ENCODE measurements around the gene SLC6A15.
A peak's percentile ranks its signal among the peaks of the same experiment; 100 is the strongest.

SLC6A15 gene

GRCh38 chr12:84856156-84856900 lies 56.3 kb downstream of the SLC6A15 start:
- H3K9ac ChIP-seq (ENCODE audit: low read depth, low read length, poor library complexity, severe bottlenecking), result no peak overlapping the region
- no peak overlapping the region for H2AFZ ChIP-seq (ENCODE audit: low read length)
- no peak overlapping the region for H3K4me3 ChIP-seq (ENCODE audit: low read length, poor library complexity, severe bottlenecking)
- no peak overlapping the region for H3K4me2 ChIP-seq (ENCODE audit: low read depth, low read length, poor library complexity, severe bottlenecking)
- H3K27me3 ChIP-seq (ENCODE audit: insufficient read depth, low read length, poor library complexity, severe bottlenecking), result no peaks in the 10 kb centered on the region
- H3K79me2 ChIP-seq (ENCODE audit: insufficient read depth, low read length), result no peaks in the 10 kb centered on the region
- H3K4me1 ChIP-seq (ENCODE audit: insufficient read depth, low read length, poor library complexity, severe bottlenecking), result no peaks in the 10 kb centered on the region
- H3F3A ChIP-seq (ENCODE audit: low read depth), result no peaks in the 10 kb centered on the region
- H3K36me3 ChIP-seq (ENCODE audit: insufficient read depth, low read length), result no peaks in the 10 kb centered on the region
- no peaks in the 10 kb centered on the region for H3K9me2 ChIP-seq (replicated peaks; ENCODE audit: low read depth, low read length)
- H3K9me3 ChIP-seq (ENCODE audit: insufficient read depth, low read depth, low read length), result no peaks in the 10 kb centered on the region
- TF ChIP-seq EZH2phosphoT487 (IDR thresholded peaks at IDR 0.05; ENCODE audit: borderline replicate concordance), result no peak
- TF ChIP-seq, protein P1, sequence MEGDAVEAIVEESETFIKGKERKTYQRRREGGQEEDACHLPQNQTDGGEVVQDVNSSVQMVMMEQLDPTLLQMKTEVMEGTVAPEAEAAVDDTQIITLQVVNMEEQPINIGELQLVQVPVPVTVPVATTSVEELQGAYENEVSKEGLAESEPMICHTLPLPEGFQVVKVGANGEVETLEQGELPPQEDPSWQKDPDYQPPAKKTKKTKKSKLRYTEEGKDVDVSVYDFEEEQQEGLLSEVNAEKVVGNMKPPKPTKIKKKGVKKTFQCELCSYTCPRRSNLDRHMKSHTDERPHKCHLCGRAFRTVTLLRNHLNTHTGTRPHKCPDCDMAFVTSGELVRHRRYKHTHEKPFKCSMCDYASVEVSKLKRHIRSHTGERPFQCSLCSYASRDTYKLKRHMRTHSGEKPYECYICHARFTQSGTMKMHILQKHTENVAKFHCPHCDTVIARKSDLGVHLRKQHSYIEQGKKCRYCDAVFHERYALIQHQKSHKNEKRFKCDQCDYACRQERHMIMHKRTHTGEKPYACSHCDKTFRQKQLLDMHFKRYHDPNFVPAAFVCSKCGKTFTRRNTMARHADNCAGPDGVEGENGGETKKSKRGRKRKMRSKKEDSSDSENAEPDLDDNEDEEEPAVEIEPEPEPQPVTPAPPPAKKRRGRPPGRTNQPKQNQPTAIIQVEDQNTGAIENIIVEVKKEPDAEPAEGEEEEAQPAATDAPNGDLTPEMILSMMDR (conservative IDR thresholded peaks at IDR 0.05; ENCODE audit: low read length), result no peak
- no peaks in the 10 kb centered on the region for H4K20me1 ChIP-seq (ENCODE audit: insufficient read depth, low read length, poor library complexity, severe bottlenecking)

DNA sequence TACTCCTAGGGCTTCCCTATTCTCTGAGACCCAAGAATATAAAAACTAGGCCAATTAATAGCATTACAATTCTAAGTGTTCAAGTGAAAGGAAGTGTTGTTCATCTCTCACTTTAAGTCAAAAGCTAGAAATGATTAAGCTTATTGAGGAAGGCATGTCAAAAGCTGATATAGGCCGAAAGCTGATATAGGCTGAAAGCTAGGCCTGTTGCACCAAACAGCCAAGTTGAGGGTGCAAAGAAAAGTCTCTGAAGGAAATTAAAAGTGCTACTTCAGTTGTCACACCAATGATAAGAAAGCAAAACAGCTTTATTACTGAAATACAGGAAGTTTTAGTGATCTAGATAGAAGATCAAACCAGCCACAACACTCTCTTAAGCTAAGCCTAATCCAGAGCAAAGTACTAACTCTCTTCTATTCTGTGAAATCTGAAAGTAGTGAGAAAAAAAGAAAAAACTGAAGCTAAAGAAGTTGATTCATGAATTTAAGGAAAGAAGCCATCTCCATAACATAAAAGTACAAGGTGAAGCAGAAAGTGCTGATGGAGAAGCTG lies 68.9 kb downstream of the SLC6A15 start:
- Histone ChIP-seq H3K9ac (ENCODE audit: low read depth, low read length, poor library complexity, severe bottlenecking) (no peak overlapping the region), H3F3A (ENCODE audit: low read depth) (no peaks in the 10 kb centered on the region)

DNA sequence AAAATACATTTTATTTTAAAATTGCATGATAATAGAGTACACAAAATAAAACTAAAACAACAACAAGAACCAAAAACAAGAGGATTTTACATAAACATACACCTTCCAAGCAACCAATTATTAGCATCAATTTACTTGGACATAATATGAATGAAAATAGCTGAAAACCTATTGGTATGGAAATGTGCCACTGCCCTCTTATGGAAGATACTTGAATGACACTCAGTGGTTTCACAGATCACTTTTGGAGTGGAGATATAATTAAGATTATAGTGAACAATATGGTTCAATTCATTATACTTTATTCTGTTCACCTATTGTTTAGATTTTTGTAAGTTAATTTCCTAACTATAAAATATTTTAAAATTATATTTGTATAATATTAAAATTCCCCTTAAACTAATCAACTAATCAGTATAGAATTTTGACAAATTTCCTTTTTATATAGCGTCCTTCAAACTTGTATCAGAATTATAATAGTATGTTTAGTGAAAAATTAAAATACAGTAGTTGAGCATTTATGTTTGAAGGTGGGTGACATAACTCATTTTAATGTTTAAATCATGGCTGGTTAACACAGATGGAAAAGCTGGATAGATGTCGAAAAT lies 70.1 kb downstream of the SLC6A15 start:
- H3F3A ChIP-seq (ENCODE audit: low read depth), result no peaks in the 10 kb centered on the region
- no peaks in the 10 kb centered on the region for H3K36me3 ChIP-seq (ENCODE audit: insufficient read depth, low read length)
- H3K4me1 ChIP-seq (ENCODE audit: insufficient read depth, low read length, poor library complexity, severe bottlenecking), result no peaks in the 10 kb centered on the region
- H3K4me2 ChIP-seq (ENCODE audit: low read depth, low read length, poor library complexity, severe bottlenecking), result no peak overlapping the region
- no peak overlapping the region for H3K9ac ChIP-seq (ENCODE audit: low read depth, low read length, poor library complexity, severe bottlenecking)
- H3K9me2 ChIP-seq (replicated peaks; ENCODE audit: low read depth, low read length), result no peaks in the 10 kb centered on the region
- H3K9me3 ChIP-seq (ENCODE audit: insufficient read depth, low read depth, low read length), result no peaks in the 10 kb centered on the region
- H4K20me1 ChIP-seq (ENCODE audit: insufficient read depth, low read length, poor library complexity, severe bottlenecking), result no peaks in the 10 kb centered on the region
- H3K4me3 ChIP-seq (ENCODE audit: low read length, poor library complexity, severe bottlenecking), result no peak overlapping the region
- H2AFZ ChIP-seq (ENCODE audit: low read length), result no peak overlapping the region
- no peak for TF ChIP-seq EZH2phosphoT487 (IDR thresholded peaks at IDR 0.05; ENCODE audit: borderline replicate concordance)
- TF ChIP-seq, protein P1 (conservative IDR thresholded peaks at IDR 0.05; ENCODE audit: low read length), result peak; percentile 72
- no peaks in the 10 kb centered on the region for H3K27me3 ChIP-seq (ENCODE audit: insufficient read depth, low read length, poor library complexity, severe bottlenecking)
- no peaks in the 10 kb centered on the region for H3K79me2 ChIP-seq (ENCODE audit: insufficient read depth, low read length)

More for the DNA sequence above, 68.9 kb downstream of the SLC6A15 start:
- H3K4me3 ChIP-seq (ENCODE audit: low read length, poor library complexity, severe bottlenecking), result no peak overlapping the region
- H3K79me2 ChIP-seq (ENCODE audit: insufficient read depth, low read length), result no peaks in the 10 kb centered on the region
- no peak for TF ChIP-seq EZH2phosphoT487 (IDR thresholded peaks at IDR 0.05; ENCODE audit: borderline replicate concordance)
- TF ChIP-seq, protein P1 (conservative IDR thresholded peaks at IDR 0.05; ENCODE audit: low read length), result no peak
- H3K9me3 ChIP-seq (ENCODE audit: insufficient read depth, low read depth, low read length), result no peaks in the 10 kb centered on the region
- no peaks in the 10 kb centered on the region for H3K9me2 ChIP-seq (replicated peaks; ENCODE audit: low read depth, low read length)
- no peaks in the 10 kb centered on the region for H4K20me1 ChIP-seq (ENCODE audit: insufficient read depth, low read length, poor library complexity, severe bottlenecking)
- no peak overlapping the region for H2AFZ ChIP-seq (ENCODE audit: low read length)
- H3K4me2 ChIP-seq (ENCODE audit: low read depth, low read length, poor library complexity, severe bottlenecking), result no peak overlapping the region
- H3K36me3 ChIP-seq (ENCODE audit: insufficient read depth, low read length), result no peaks in the 10 kb centered on the region
- no peaks in the 10 kb centered on the region for H3K27me3 ChIP-seq (ENCODE audit: insufficient read depth, low read length, poor library complexity, severe bottlenecking)
- H3K4me1 ChIP-seq (ENCODE audit: insufficient read depth, low read length, poor library complexity, severe bottlenecking), result no peaks in the 10 kb centered on the region

All from Loucy (cell line).